Sigmoid colon (tissue), 4 donors: Measurements from ENCODE around the gene CRTC3.

ENCODE experiments used
- CTCF ChIP-seq, 4 experiments: fragments of 450-650 bp in 3 of 4; fragments of 200-600 bp in 1 of 4; IDR thresholded peaks; one replicate each; pipeline ENCODE4 v1.5.1; 2016 to 2019; ENCODE audit warnings: antibody characterized with exemption in 4 of 4, mild to moderate bottlenecking in 3 of 4, moderate library complexity in 2 of 4
- EP300 ChIP-seq, 4 donors: sonication (generic); formaldehyde crosslinking; IDR thresholded peaks; one replicate each; pipeline ENCODE4 v1.6.1; 2017; ENCODE audit warnings: antibody characterized with exemption in 4 of 4
- POLR2A ChIP-seq, 2 donors: fragments of 450-650 bp; IDR thresholded peaks; one replicate each; pipeline ENCODE4 v1.6.1; 2016; ENCODE audit warnings: antibody characterized with exemption in 2 of 2, mild to moderate bottlenecking in 2 of 2, moderate library complexity in 2 of 2
- POLR2AphosphoS5 ChIP-seq, 4 donors: sonication (generic); formaldehyde crosslinking; IDR thresholded peaks; one replicate each; pipeline ENCODE4 v1.6.1; 2017; ENCODE audit warnings: antibody characterized with exemption in 4 of 4

GRCh38 chr15:90646662-90647305, 117.1 kb downstream of the CRTC3 start:
- TF ChIP-seq CTCF (IDR thresholded peaks at IDR 0.05) (no peak), POLR2A (IDR thresholded peaks at IDR 0.05) (no peak), EP300 (IDR thresholded peaks at IDR 0.05) (no peak), POLR2AphosphoS5 (IDR thresholded peaks at IDR 0.05) (no peak)
